Panc1 (cell line): ENCODE measurements around the gene KRTAP2-3. TPM values are rescaled to one million over a fixed set of nuclear protein-coding genes. Genes with fewer than 3 reads are reported as not detected.

Source experiments
- ATAC-seq: fragments of 200-7000 bp; cut with Tn5 transposase; 2 replicates; pipeline ENCODE4 v1.9.1; 2020; ENCODE audit warnings: mild to moderate bottlenecking, moderate library complexity
- BruUV-seq: library from RNA; stranded (reverse); fragments of 400-500 nt; replicated peaks from 2 replicates; lab custom pipeline; 2021; lab: Mats Ljungman, UMichigan
- CTCF ChIA-PET: fragments of 300-600 bp; sonication (Branson Sonifier 250); formaldehyde crosslinking; loops from one replicate; lab custom pipeline; 2022; ENCODE audit warnings: antibody characterized with exemption; lab: Charles Lee
- POLR2A ChIA-PET: fragments of 300-600 bp; sonication (Branson Sonifier 250); formaldehyde crosslinking; loops from one replicate; lab custom pipeline; 2022; ENCODE audit warnings: antibody characterized with exemption; lab: Charles Lee
- DNase-seq: peaks from one replicate; pipeline ENCODE4 v3.0.0-alpha.2; 2010; ENCODE audit warnings: low read depth, low spot score
- H3K27ac ChIP-seq: 2 replicates; pipeline ENCODE4 v1.5.1; 2011; ENCODE audit warnings: mild to moderate bottlenecking, low read length, inconsistent platforms
- H3K27me3 ChIP-seq: fragments of 200-500 bp; sonication (Bioruptor generic); 2 replicates; pipeline ENCODE4 v1.6.0; 2014; ENCODE audit warnings: low read length, inconsistent platforms; ENCODE audit not compliant: control insufficient read depth, insufficient read depth
- H3K36me3 ChIP-seq: fragments of 200-500 bp; sonication (Bioruptor generic); 2 replicates; pipeline ENCODE4 v1.5.1; 2014; ENCODE audit warnings: inconsistent platforms, mild to moderate bottlenecking, low read length, moderate library complexity; ENCODE audit not compliant: control insufficient read depth, insufficient read depth
- H3K4me1 ChIP-seq: 2 replicates; pipeline ENCODE4 v1.5.1; 2011; ENCODE audit warnings: inconsistent platforms, mild to moderate bottlenecking, low read length, moderate library complexity; ENCODE audit not compliant: control insufficient read depth, insufficient read depth
- H3K4me3 ChIP-seq, 2 experiments: 2 replicates each; pipeline ENCODE4 v1.5.1; 2011 to 2012; ENCODE audit warnings: low read depth in 2 of 2, low read length in 2 of 2, mild to moderate bottlenecking in 2 of 2, inconsistent platforms in 1 of 2, moderate library complexity in 1 of 2
- H3K9me3 ChIP-seq: fragments of 200-500 bp; sonication (Bioruptor generic); 2 replicates; pipeline ENCODE4 v1.5.1; 2014; ENCODE audit warnings: low read depth, mild to moderate bottlenecking, inconsistent platforms, low read length, moderate library complexity; ENCODE audit not compliant: control insufficient read depth, insufficient read depth
- POLR2AphosphoS5 ChIP-seq: IDR thresholded peaks from 2 replicates; pipeline ENCODE4 v1.6.1; 2012; ENCODE audit warnings: mild to moderate bottlenecking, low read depth, low read length, moderate library complexity
- REST ChIP-seq, 2 experiments: IDR thresholded peaks; 2 replicates each; pipeline ENCODE4 v1.6.1; 2011 to 2012; ENCODE audit warnings: low read depth in 2 of 2, control low read depth in 1 of 2, low read length in 1 of 2, mild to moderate bottlenecking in 1 of 2, moderate library complexity in 1 of 2; ENCODE audit not compliant: insufficient read depth in 1 of 2
- SIN3A ChIP-seq: IDR thresholded peaks from 2 replicates; pipeline ENCODE4 v1.6.1; 2012; ENCODE audit warnings: low read depth, mild to moderate bottlenecking, low read length, moderate library complexity, borderline replicate concordance; ENCODE audit not compliant: insufficient read depth
- TCF7L2 ChIP-seq: IDR thresholded peaks from 2 replicates; pipeline ENCODE4 v1.6.1; 2011; ENCODE audit warnings: mild to moderate bottlenecking, low read depth, low read length, inconsistent platforms
- in situ Hi-C: cut with HindIII; loops from 2 replicates; pipeline ENCODE4 v1.10.0; 2016; ENCODE audit warnings: low sequenced_read_pairs, low pct_unique_long_range_greater_than_20kb
- intact Hi-C: fragments of 100-400 bp; cut with micrococcal nuclease; formaldehyde crosslinking; loops from one replicate; pipeline ENCODE4 v1.10.0; 2022; ENCODE audit not compliant: unreplicated experiment
- total RNA-seq: library from RNA; stranded (reverse); gene quantifications from one replicate; pipeline ENCODE4 v1.2.1, GENCODE V29; 2021; ENCODE audit not compliant: unreplicated experiment
- TF ChIP-seq, protein P1 (sequence below): fragments of 450-650 bp; IDR thresholded peaks from 2 replicates; pipeline ENCODE4 v1.5.1; 2017; ENCODE audit warnings: mild to moderate bottlenecking

KRTAP2-3 gene
- total RNA-seq, 1 experiment from 2014 or later, result not detected

DNA sequence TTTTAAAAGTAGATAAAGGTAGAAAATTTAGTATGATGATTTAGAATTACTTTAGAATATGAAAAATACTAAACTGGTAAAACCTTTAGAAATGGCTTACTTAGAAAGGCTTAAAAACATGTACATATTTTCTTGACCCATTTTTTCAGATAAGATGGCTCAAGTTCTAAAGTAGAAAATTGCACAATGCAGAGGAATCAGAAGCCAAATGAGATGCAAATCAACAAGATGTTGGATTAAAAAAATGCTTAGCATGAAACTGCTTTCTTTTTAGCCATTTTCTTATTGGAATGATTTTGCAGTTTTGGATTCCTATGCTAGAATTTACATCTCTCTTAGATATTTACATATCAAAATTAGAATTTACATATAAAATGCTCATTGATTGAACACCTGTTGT lies 49.5 kb downstream of the KRTAP2-3 start:
- intact Hi-C loops (no loop called here), in situ Hi-C loops (no loop called here)
- CTCF ChIA-PET, result no interaction called here
- Histone ChIP-seq H3K9me3 (no peaks in the 10 kb centered on the region), H3K36me3 (no peaks in the 10 kb centered on the region), H3K27ac (no peak overlapping the region), H3K4me1 (no peaks in the 10 kb centered on the region), H3K4me3 (no peak overlapping the region), H3K27me3 (no peaks in the 10 kb centered on the region; the same call in 1 of the 2 replicates)
- no TSS peak for BruUV-seq
- TF ChIP-seq SIN3A (no peak), POLR2AphosphoS5 (no peak), TCF7L2 (no peak), REST (IDR thresholded peaks at IDR 0.05; ENCODE audit: insufficient read depth in 1 of 2, low read depth in 2 of 2, low read length in 1 of 2) (no peak)
- TF ChIP-seq, protein P1, sequence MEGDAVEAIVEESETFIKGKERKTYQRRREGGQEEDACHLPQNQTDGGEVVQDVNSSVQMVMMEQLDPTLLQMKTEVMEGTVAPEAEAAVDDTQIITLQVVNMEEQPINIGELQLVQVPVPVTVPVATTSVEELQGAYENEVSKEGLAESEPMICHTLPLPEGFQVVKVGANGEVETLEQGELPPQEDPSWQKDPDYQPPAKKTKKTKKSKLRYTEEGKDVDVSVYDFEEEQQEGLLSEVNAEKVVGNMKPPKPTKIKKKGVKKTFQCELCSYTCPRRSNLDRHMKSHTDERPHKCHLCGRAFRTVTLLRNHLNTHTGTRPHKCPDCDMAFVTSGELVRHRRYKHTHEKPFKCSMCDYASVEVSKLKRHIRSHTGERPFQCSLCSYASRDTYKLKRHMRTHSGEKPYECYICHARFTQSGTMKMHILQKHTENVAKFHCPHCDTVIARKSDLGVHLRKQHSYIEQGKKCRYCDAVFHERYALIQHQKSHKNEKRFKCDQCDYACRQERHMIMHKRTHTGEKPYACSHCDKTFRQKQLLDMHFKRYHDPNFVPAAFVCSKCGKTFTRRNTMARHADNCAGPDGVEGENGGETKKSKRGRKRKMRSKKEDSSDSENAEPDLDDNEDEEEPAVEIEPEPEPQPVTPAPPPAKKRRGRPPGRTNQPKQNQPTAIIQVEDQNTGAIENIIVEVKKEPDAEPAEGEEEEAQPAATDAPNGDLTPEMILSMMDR, result no peak
- POLR2A ChIA-PET, result no interaction called here
- no peak for DNase-seq
- ATAC-seq, result no peak

DNA sequence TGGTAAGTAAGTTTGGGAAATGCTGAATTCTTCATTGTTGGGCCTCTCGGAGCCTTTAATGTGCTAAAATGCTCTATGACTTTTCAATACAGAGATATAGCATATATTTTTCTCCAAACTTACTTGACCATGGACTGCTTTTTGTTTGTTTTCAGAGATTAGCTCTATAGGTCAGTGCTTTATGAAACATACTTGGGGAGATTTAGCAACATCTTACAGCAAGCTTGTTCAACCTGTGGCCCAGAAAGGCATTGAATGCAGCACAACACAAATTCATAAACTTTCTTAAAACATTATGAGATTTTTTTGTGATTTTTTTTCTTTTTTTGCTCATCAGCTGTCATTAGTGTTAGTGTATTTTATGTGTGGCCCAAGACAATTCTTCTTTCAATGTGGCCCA lies 50.0 kb downstream of the KRTAP2-3 start:
- DNase-seq (no peak), ATAC-seq (no peak)
- BruUV-seq, result no TSS peak
- POLR2A ChIA-PET, result no interaction called here
- Histone ChIP-seq H3K4me3 (no peak overlapping the region), H3K27ac (no peak overlapping the region), H3K9me3 (no peaks in the 10 kb centered on the region), H3K36me3 (no peaks in the 10 kb centered on the region), H3K27me3 (no peaks in the 10 kb centered on the region; the same call in 1 of the 2 replicates), H3K4me1 (no peaks in the 10 kb centered on the region)
- TF ChIP-seq TCF7L2, result no peak
- CTCF ChIA-PET, result no interaction called here
- in situ Hi-C loops (no loop called here), intact Hi-C loops (no loop called here)

- DNase-seq (no peak), ATAC-seq (no peak)
- H3K27ac ChIP-seq, result no peak overlapping the region
- H3K9me3 ChIP-seq, result no peaks in the 10 kb centered on the region
- in situ Hi-C loops (no loop called here), intact Hi-C loops (no loop called here)
- H3K36me3 ChIP-seq, result no peaks in the 10 kb centered on the region
- TF ChIP-seq SIN3A, result no peak
- no peak for TF ChIP-seq TCF7L2
- no peak for TF ChIP-seq POLR2AphosphoS5
- no peak for TF ChIP-seq REST (IDR thresholded peaks at IDR 0.05; ENCODE audit: insufficient read depth in 1 of 2, low read depth in 2 of 2, low read length in 1 of 2)
- TF ChIP-seq, protein P1, result no peak
- no peak overlapping the region for H3K4me3 ChIP-seq
- ChIA-PET POLR2A (no interaction called here), CTCF (no interaction called here)
- no TSS peak for BruUV-seq
- no peaks in the 10 kb centered on the region; the same call in 1 of the 2 replicates for H3K27me3 ChIP-seq
- no peaks in the 10 kb centered on the region for H3K4me1 ChIP-seq
Measured at GRCh38 chr17:41009301-41009760, 50.6 kb downstream of the KRTAP2-3 start.
